ENCODE measurements around the gene USH1C. TPM values are rescaled to one million over a fixed set of nuclear protein-coding genes. Genes with fewer than 3 reads are reported as not detected.
A peak's percentile ranks its signal among the peaks of the same experiment; 100 is the strongest.

Gene USH1C
- total and polyA plus RNA-seq, 7 donors = 0.05 to 0.44 (median 0.14) TPM; not detected in 4

- peak; percentile 82 to 93 (median 86) for ATAC-seq
- no peaks in the 10 kb centered on the region for H3K27me3 ChIP-seq (ENCODE audit: insufficient read depth in 3 of 3, low read length in 2 of 3)
- peaks cover 3% of the 10 kb centered on the region for H3K4me1 ChIP-seq
- intact Hi-C loops (cut with DNase I) = no loop called here
- H3K36me3 ChIP-seq (ENCODE audit: insufficient read depth in 1 of 2, low read depth in 1 of 2) = no peaks in the 10 kb centered on the region
- no peak overlapping the region for H3K4me3 ChIP-seq
- WGBS, 3 donors = 32 to 51% (median 38%) methylated on average over 9 of the region's 9 CpGs
- no peaks in the 10 kb centered on the region for H3K9me3 ChIP-seq
- no peak overlapping the region for H3K27ac ChIP-seq
- TF ChIP-seq CTCF (IDR thresholded peaks at IDR 0.05) = peak; percentile 68
- peak; percentile 48 to 71 for DNase-seq
These were observed 16.0 kb downstream of the USH1C start for GRCh38 chr11:17528181-17528691.

GRCh38 chr11:17527628-17527995 is 16.6 kb downstream of the USH1C start:
- no peak overlapping the region for H3K27ac ChIP-seq
- WGBS, 3 donors = 55 to 69% (median 68%) methylated on average over 3 of the region's 3 CpGs
- DNase-seq (no peak), ATAC-seq (no peak)
- no peaks in the 10 kb centered on the region for H3K27me3 ChIP-seq (ENCODE audit: insufficient read depth in 3 of 3, low read length in 2 of 3)
- H3K4me3 ChIP-seq = no peak overlapping the region
- no peak for TF ChIP-seq CTCF (IDR thresholded peaks at IDR 0.05)
- H3K9me3 ChIP-seq = no peaks in the 10 kb centered on the region
- H3K4me1 ChIP-seq = peaks cover 3% of the 10 kb centered on the region
- intact Hi-C loops (cut with DNase I) = no loop called here
- H3K36me3 ChIP-seq (ENCODE audit: insufficient read depth in 1 of 2, low read depth in 1 of 2) = no peaks in the 10 kb centered on the region

- ATAC-seq (no peak), DNase-seq (no peak)
- H3K27me3 ChIP-seq (ENCODE audit: insufficient read depth in 3 of 3, low read length in 2 of 3) = no peaks in the 10 kb centered on the region
- TF ChIP-seq CTCF (IDR thresholded peaks at IDR 0.05) = no peak
- WGBS, 3 donors = 86 to 95% (median 87%) methylated on average over 15 to 20 of the region's 20 CpGs
- intact Hi-C loops (cut with DNase I) = no loop called here
- no peaks in the 10 kb centered on the region for H3K36me3 ChIP-seq (ENCODE audit: insufficient read depth in 1 of 2, low read depth in 1 of 2)
- H3K4me3 ChIP-seq = no peak overlapping the region
- no peak overlapping the region for H3K27ac ChIP-seq
- H3K9me3 ChIP-seq = no peaks in the 10 kb centered on the region
- H3K4me1 ChIP-seq = peaks cover 3% of the 10 kb centered on the region
These were observed 17.1 kb downstream of the USH1C start for GRCh38 chr11:17526931-17527627.

GRCh38 chr11:17526326-17526725 is 17.9 kb downstream of the USH1C start:
- DNase-seq = no peak
- H3K4me1 ChIP-seq = peaks cover 3% of the 10 kb centered on the region
- no peak for ATAC-seq
- H3K9me3 ChIP-seq = no peaks in the 10 kb centered on the region
- H3K27me3 ChIP-seq (ENCODE audit: insufficient read depth in 3 of 3, low read length in 2 of 3) = no peaks in the 10 kb centered on the region
- no peak for TF ChIP-seq CTCF (IDR thresholded peaks at IDR 0.05)
- H3K36me3 ChIP-seq (ENCODE audit: insufficient read depth in 1 of 2, low read depth in 1 of 2) = no peaks in the 10 kb centered on the region
- no peak overlapping the region for H3K27ac ChIP-seq
- 54 to 79% (median 65%) methylated on average over 13 of the region's 13 CpGs for WGBS, 3 donors
- H3K4me3 ChIP-seq = no peak overlapping the region
- intact Hi-C loops (cut with DNase I) = no loop called here

- no peak overlapping the region for H3K4me3 ChIP-seq
- 88 to 92% (median 89%) methylated on average over 4 of the region's 4 CpGs for WGBS, 3 donors
- peaks cover 3% of the 10 kb centered on the region for H3K4me1 ChIP-seq
- H3K36me3 ChIP-seq (ENCODE audit: insufficient read depth in 1 of 2, low read depth in 1 of 2) = no peaks in the 10 kb centered on the region
- no peaks in the 10 kb centered on the region for H3K9me3 ChIP-seq
- no peaks in the 10 kb centered on the region for H3K27me3 ChIP-seq (ENCODE audit: insufficient read depth in 3 of 3, low read length in 2 of 3)
- DNase-seq (no peak), ATAC-seq (no peak)
- intact Hi-C loops (cut with DNase I) = no loop called here
- no peak for TF ChIP-seq CTCF (IDR thresholded peaks at IDR 0.05)
- no peak overlapping the region for H3K27ac ChIP-seq
These were observed 18.6 kb downstream of the USH1C start for GRCh38 chr11:17525570-17525969.
